ENCODE data around the gene FAM13A. TPM values are rescaled to one million over a fixed set of nuclear protein-coding genes. Genes with fewer than 3 reads are reported as not detected.

FAM13A gene
- total RNA-seq, 1 experiment from 2014 or later, result 9.9 TPM

DNA sequence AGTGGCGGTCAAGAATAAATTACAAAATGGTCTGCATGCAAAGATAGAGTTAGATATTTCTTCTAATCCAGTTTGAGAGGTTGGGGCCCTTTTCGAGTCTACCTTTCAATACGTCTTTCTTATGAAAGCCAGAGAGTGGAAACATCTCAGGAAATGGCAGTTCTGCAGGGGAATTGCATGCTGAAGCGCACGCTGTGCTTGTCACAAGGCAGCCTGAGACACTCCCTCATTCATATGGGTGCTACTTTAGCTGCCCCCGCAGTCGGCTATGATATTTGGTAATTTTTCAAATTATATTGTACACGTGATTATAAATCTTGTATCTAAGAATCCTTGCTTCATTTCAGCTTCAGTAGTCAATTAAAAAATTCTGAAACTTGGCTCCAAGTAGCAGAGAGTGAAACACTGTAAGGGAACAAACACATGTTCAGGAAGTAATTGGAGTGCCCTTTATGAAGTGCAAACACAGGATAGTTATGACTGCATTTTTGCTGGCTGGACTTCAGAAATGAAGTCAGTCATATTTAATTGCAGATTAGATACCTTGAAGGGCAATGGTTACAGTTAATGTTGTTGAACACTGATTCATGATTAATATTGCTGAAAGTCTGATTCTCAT is 213.8 kb downstream of the FAM13A start:
- DNase-seq (ENCODE audit: low read depth), result no peak

GRCh38 chr4:88841635-88842034 is 215.3 kb downstream of the FAM13A start:
- peak; percentile 23 for DNase-seq (ENCODE audit: low read depth)

- no peak for DNase-seq (ENCODE audit: low read depth)
Observed at GRCh38 chr4:88836216-88836615, 220.8 kb downstream of the FAM13A start.

DNA sequence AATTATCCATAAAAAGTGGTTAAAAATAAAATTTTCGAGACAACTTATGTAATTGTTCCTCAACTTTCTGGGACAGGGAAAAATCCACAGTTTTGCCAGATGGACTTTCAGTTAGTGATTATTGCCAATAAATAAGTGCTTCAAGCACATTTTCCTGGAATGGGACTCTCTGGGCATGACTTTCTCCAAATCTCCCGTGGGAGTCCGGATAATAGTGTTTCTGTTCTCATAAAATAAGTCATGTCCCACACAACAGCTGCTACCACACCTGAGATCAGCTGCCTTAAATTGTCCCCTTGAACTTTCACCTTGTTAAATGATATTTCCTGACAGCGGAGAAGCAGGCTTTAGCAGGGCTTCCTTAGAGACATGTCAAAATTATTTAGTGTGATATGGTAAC is 226.0 kb downstream of the FAM13A start:
- no peak for DNase-seq (ENCODE audit: low read depth)

- DNase-seq (ENCODE audit: low read depth), result no peak
Observed at GRCh38 chr4:88830598-88830997, 226.4 kb downstream of the FAM13A start.

- no peak for DNase-seq (ENCODE audit: low read depth)
Observed at GRCh38 chr4:88828842-88829571, 228.0 kb downstream of the FAM13A start.

DNA sequence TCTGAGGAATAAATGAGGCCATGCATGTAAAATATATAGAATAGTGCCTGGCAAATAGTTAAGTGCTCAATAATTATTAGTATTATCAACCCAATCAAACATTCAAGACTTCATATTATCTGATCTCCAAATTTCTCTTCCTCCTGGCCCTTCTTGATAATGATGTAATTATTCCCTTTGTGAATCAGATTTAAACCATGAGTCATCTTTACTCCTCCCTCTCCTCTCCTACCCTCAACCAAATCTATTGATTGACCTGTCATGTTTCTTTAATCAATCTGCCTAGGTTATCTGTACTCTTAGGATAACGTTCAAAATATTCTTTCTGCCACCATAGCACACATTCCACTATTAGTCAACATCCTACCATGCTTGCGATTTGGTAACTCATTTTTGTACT is 229.5 kb downstream of the FAM13A start:
- DNase-seq (ENCODE audit: low read depth), result no peak

DNA sequence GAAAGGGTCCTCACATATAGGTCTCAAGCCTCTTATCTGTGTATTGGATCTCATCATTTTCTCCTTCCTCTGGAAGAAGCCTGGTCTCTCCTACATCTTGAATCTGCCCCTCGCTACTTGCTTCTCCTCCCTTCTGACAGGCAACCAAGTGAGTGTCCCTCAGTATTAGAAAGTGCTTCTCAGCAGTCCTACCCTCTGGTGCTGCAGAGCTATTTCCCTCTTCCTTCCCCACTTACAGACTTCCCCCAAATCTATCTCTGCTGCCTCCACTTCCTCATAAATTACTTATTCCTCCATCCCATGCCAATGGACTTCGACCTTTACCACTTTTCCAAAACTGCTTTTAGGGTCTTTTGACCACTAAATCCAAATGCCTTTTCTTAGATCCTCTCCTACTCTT is 230.2 kb downstream of the FAM13A start:
- no peak for DNase-seq (ENCODE audit: low read depth)

DNA sequence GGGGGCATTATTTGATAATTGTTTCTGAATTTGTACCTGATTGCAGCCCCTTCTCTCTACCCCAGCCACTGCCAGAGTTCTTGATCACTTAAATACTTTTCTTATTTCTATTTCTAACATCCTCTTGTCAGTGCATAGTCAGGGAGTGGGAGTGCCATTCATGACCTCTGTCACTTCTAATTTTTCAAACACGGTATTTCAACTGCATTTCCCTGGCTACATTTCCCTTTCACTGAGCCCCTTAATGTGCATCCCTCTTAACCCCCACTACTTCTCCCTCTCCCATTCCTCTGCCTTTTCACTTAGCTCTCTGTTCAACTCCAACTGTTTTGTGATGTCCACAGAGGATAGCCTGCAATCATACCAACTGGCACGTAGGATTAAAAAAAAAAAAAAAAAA is 231.1 kb downstream of the FAM13A start:
- no peak for DNase-seq (ENCODE audit: low read depth)

DNA sequence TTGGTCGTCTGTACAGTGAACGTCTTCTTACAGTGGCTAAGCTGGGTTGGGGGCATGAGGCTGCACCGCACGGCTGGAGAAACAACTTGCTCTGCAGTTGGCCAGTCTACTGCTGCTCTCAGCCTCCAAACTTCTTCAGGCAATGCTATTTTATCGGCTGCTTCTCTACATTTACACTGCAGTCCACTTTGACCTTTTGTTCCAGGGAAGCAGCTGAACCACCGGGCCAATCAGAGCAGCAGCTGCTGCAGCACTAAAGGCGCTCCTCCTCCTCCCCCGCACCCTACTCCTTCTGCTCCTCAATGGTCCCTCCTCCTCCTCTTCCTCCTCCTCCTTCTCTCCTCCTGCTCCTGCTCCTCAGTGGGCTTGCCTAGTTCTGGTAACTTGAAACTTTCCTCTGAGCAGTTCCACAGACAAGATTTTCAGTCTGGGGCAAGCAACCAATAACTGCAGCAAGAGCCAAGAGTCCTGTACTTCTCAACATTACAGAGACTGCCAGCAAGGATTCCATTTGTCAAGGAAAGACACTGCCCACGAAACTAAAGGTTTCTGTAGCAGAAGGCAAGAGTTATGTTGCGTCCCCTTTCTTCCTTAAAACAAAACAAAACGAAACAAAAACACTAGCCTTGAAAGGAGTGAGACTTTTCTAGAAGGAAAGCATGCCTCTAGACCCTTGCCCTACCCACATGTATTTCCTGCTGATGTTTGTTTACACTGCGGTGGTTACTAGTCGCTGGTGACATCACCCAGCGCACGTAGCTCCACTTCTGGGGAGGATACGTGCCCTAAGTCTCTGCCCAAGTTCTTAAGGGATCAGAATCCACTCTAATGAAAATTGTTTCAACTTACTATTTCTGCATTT is 233.7 kb downstream of the FAM13A start:
- DNase-seq (ENCODE audit: low read depth), result peak; percentile 90

DNA sequence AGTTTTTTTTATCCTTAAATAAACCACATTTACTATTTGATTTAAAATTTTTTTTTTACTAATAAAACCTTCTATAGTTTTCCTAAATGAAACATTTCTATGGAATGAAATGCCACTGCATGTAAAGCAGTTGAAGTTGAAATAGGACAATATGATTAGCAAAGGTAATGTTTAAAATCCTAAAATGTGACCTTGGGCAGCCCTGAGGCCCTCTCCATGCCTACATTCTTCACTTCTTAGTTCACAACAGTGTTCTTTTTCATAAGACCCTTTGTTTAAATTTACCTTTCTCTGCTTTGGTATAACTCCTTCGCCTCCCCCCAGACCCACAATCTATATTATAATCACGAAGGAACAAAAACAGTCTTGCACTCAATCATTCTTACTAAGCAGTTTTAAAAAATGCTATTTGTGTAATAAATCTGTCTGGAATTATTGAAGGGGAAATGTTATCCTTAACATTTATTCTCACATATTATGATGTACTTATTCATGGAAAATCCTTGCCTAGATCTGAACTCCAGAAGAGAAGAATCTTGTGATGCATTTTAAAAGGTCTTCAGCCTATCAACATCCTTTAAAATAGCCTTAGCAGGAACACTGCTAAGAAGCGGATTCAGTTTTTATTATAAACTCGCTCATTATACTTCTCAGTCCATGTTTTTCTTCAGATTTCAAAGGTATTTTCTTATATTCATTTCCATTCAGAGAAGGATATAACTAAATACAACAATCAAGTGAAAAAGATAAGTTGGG is 234.8 kb downstream of the FAM13A start:
- no peak for DNase-seq (ENCODE audit: low read depth)

DNA sequence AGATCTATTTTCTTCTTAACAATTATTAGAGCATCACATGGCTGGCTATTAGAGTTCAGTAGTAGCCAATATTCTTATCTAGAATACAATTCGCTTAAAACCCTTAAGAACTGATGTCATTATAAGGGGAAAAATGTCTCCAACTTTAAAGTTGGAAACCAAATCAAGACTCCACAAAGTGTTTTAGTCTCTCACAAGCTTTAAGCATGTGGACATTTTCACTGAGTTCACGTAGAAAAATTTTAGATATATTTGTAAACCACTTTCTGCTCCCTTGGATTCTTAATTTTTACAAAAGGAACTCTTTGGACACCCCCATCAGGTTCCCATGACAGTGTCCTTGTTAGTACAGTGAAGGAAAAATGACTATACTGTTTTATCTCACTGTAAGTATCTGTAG is 235.5 kb downstream of the FAM13A start:
- DNase-seq (ENCODE audit: low read depth), result no peak

- no peak for DNase-seq (ENCODE audit: low read depth)
Observed at GRCh38 chr4:88820698-88821415, 236.1 kb downstream of the FAM13A start.

GRCh38 chr4:88819818-88820697 is 236.9 kb downstream of the FAM13A start:
- no peak for DNase-seq (ENCODE audit: low read depth)

DNA sequence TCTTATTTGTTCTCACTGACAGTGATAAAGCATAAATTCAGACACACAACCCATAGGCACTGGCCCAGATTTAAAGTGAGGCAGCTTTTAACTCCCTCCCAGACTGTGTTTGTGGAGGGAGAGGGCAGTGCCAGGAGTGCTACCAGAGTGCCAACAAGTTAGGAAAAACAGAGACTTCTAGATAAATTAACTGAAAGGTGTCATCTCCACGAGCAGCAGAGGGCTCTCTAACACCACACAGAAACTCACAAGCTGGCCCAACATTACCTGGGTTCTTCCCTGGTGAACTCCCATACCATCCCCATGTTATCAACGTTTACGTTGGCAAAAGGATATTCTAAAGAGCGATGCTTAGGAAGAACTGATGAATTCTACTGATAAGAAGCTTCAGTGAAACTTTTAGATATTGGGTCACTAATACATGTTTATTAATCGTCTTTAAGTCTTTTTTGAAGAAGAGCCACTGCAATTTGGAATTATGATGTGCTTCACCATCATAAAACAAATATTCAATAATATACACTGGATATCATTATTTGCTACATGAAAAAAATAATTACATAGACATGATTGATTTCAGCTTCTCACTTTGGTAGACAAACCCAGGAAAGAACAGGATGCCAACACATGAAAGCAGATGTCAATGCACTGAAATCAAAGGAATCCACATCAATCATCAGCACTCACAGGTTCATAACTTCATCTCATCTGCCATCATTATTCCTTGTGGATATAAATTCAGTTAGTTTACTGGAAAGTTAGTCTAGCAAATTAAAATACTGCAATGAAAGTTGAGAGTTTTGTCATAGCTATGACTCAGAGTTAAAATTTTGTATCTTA is 238.1 kb downstream of the FAM13A start:
- DNase-seq (ENCODE audit: low read depth), result peak; percentile 33

DNA sequence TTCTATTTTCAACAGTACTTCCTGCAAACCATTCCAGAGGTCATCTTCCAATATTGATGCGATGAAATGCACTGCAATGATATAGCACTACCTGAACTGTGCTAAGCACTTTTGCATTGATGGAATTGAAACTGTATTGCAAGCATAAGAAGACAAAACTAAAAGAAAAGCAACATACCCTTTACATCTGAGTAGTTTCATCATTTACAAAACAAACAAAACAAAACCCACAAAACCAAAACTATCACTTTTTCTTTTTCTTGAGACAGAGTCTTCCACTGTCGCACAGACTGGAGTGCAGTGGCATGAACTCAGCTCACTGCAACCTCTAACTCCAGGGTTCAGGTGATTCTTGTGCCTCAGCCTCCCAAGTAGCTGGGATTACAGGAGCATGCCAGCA is 239.2 kb downstream of the FAM13A start:
- DNase-seq (ENCODE audit: low read depth), result no peak

DNA sequence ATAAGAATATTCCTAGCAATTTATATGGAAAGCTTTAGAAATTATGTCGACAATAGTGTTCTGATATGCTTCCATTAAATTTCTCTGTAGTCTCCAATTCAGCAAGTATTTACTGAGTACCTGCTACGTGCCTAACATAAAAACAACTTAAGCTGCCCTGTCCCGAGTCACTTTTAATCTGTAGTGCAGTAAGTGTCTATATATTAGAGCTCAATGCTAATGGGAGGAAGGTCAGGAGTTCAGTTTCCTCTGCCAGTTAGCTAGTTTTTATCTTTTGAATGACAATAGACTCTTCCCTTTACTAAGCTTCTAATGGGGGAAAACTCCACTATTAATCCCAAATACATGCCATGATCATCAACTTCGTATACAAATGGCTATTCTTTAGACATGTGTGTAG is 240.6 kb downstream of the FAM13A start:
- DNase-seq (ENCODE audit: low read depth), result no peak

GRCh38 chr4:88814043-88814617 is 242.9 kb downstream of the FAM13A start:
- no peak for DNase-seq (ENCODE audit: low read depth)

- DNase-seq (ENCODE audit: low read depth), result no peak
Observed at GRCh38 chr4:88813013-88813412, 244.0 kb downstream of the FAM13A start.

All from RPMI7951 (cell line).